Mesenchymal stem cell (in vitro differentiated cells and primary cell): ENCODE data around the gene CHST1.

Source experiments
- DNase-seq: peaks from one replicate; pipeline ENCODE4 v3.0.0-alpha.2; 2013
- H2AFZ ChIP-seq: one replicate; pipeline ENCODE4 v1.6.1; 2013; ENCODE audit warnings: low read depth, mild to moderate bottlenecking, control low read depth, inconsistent platforms, low read length, moderate library complexity
- H2AK5ac ChIP-seq: 2 replicates; pipeline ENCODE4 v1.6.1; 2013; ENCODE audit warnings: low read length, moderate library complexity, mild to moderate bottlenecking, inconsistent platforms; ENCODE audit not compliant: severe bottlenecking
- H2BK120ac ChIP-seq: one replicate; pipeline ENCODE4 v1.6.1; 2013; ENCODE audit warnings: low read depth, mild to moderate bottlenecking, inconsistent platforms, low read length, moderate library complexity
- H2BK12ac ChIP-seq, 2 experiments: one replicate each; pipeline ENCODE4 v1.6.1; 2013; ENCODE audit warnings: inconsistent platforms in 2 of 2, low read length in 2 of 2, mild to moderate bottlenecking in 2 of 2, moderate library complexity in 2 of 2, control low read depth in 1 of 2
- H2BK15ac ChIP-seq: one replicate; pipeline ENCODE4 v1.6.1; 2013; ENCODE audit warnings: mild to moderate bottlenecking, low read depth, inconsistent platforms; ENCODE audit not compliant: poor library complexity, severe bottlenecking
- H2BK5ac ChIP-seq: 2 replicates; pipeline ENCODE4 v1.6.1; 2013; ENCODE audit warnings: low read depth, mild to moderate bottlenecking, low read length, control low read depth, inconsistent platforms; ENCODE audit not compliant: poor library complexity, severe bottlenecking
- H3K14ac ChIP-seq, 2 experiments: one replicate each; pipeline ENCODE4 v1.6.1; 2013; ENCODE audit warnings: inconsistent platforms in 2 of 2, low read length in 2 of 2, control low read depth in 1 of 2, mild to moderate bottlenecking in 1 of 2, moderate library complexity in 1 of 2
- H3K18ac ChIP-seq, 2 experiments: one replicate each; pipeline ENCODE4 v1.6.1; 2013; ENCODE audit warnings: inconsistent platforms in 2 of 2, low read length in 2 of 2, control low read depth in 1 of 2, low read depth in 1 of 2, mild to moderate bottlenecking in 1 of 2
- H3K23ac ChIP-seq, 2 experiments: one replicate each; pipeline ENCODE4 v1.6.1; 2013; ENCODE audit warnings: inconsistent platforms in 2 of 2, low read length in 2 of 2, mild to moderate bottlenecking in 2 of 2, moderate library complexity in 2 of 2, control low read depth in 1 of 2
- H3K27ac ChIP-seq: 2 replicates; pipeline ENCODE4 v1.5.1; 2013; ENCODE audit warnings: mild to moderate bottlenecking, moderate library complexity, low read length, control low read depth, inconsistent platforms; ENCODE audit not compliant: poor library complexity, severe bottlenecking
- H3K27me3 ChIP-seq, 2 experiments: 2 replicates each; pipeline versions ENCODE4 v1.6.1 to v1.7.0; 2013; ENCODE audit warnings: low read length in 2 of 2, mild to moderate bottlenecking in 2 of 2, moderate library complexity in 2 of 2, control low read depth in 1 of 2, inconsistent platforms in 1 of 2; ENCODE audit not compliant: control insufficient read depth in 1 of 2, insufficient read depth in 1 of 2
- H3K36me3 ChIP-seq, 2 experiments: 2 replicates each; pipeline versions ENCODE4 v1.6.1 to v1.7.0; 2013; ENCODE audit warnings: low read length in 2 of 2, control low read depth in 1 of 2, inconsistent platforms in 1 of 2, low read depth in 1 of 2, mild to moderate bottlenecking in 1 of 2; ENCODE audit not compliant: insufficient read depth in 2 of 2, control insufficient read depth in 1 of 2
- H3K4ac ChIP-seq, 2 experiments: one replicate each; pipeline ENCODE4 v1.6.1; 2013; ENCODE audit warnings: inconsistent platforms in 2 of 2, low read length in 2 of 2, mild to moderate bottlenecking in 2 of 2, moderate library complexity in 2 of 2, control low read depth in 1 of 2, low read depth in 1 of 2
- H3K4me1 ChIP-seq: 2 replicates; pipeline ENCODE4 v1.6.1; 2013; ENCODE audit warnings: low read depth, low read length, control low read depth; ENCODE audit not compliant: control insufficient read depth, insufficient read depth
- H3K4me2 ChIP-seq: 2 replicates; pipeline ENCODE4 v1.6.1; 2013; ENCODE audit warnings: low read length, mild to moderate bottlenecking, inconsistent platforms; ENCODE audit not compliant: poor library complexity, severe bottlenecking
- H3K4me3 ChIP-seq, 2 experiments: 2 replicates each; pipeline versions ENCODE4 v1.5.1 to v1.7.0; 2013; ENCODE audit warnings: low read length in 2 of 2, mild to moderate bottlenecking in 2 of 2, control low read depth in 1 of 2, low read depth in 1 of 2; ENCODE audit not compliant: insufficient read depth in 1 of 2
- H3K79me1 ChIP-seq: replicated peaks from 2 replicates; pipeline ENCODE4 v1.6.1; 2013; ENCODE audit warnings: mild to moderate bottlenecking, control low read depth, low read length, inconsistent platforms; ENCODE audit not compliant: poor library complexity, severe bottlenecking
- H3K9ac ChIP-seq: 2 replicates; pipeline ENCODE4 v1.7.0; 2013; ENCODE audit warnings: mild to moderate bottlenecking, low read length, moderate library complexity
- H3K9me3 ChIP-seq: 2 replicates; pipeline ENCODE4 v1.7.0; 2013; ENCODE audit warnings: mild to moderate bottlenecking, low read length; ENCODE audit not compliant: control insufficient read depth
- H4K8ac ChIP-seq: one replicate; pipeline ENCODE4 v1.6.1; 2013; ENCODE audit warnings: inconsistent platforms, mild to moderate bottlenecking, low read length, moderate library complexity
- H4K91ac ChIP-seq: one replicate; pipeline ENCODE4 v1.6.1; 2013; ENCODE audit warnings: mild to moderate bottlenecking, low read length, inconsistent platforms
- WGBS: methylation state at CpG from one replicate; pipeline ENCODE4 v1.1.7; 2013; ENCODE audit warnings: mixed read lengths; 5-methylcytosine and 5-hydroxymethylcytosine counted together

Gene CHST1

GRCh38 chr11:45614196-45614828 lies 51.1 kb downstream of the CHST1 start:
- 60% methylated on average over 6 of the region's 6 CpGs for WGBS

GRCh38 chr11:45610627-45611026 lies 54.8 kb downstream of the CHST1 start:
- 80% methylated on average over 2 of the region's 3 CpGs for WGBS
- DNase-seq, result no peak
- H3K36me3 ChIP-seq, result no peaks in the 10 kb centered on the region

More at GRCh38 chr11:45614196-45614828, 51.1 kb downstream of the CHST1 start:
- H3K27me3 ChIP-seq, result peaks cover 51 to 75% of the 10 kb centered on the region in 2 experiments
- no peak overlapping the region for H3K18ac ChIP-seq
- no peak overlapping the region for H3K4me2 ChIP-seq
- no peaks in the 10 kb centered on the region for H3K4me1 ChIP-seq
- H4K8ac ChIP-seq, result no peak overlapping the region
- no peak overlapping the region for H4K91ac ChIP-seq
- H3K9me3 ChIP-seq, result peaks cover 7% of the 10 kb centered on the region
- H3K36me3 ChIP-seq, result no peaks in the 10 kb centered on the region
- no peak overlapping the region for H3K27ac ChIP-seq
- no peak overlapping the region for H2BK120ac ChIP-seq
- H3K4me3 ChIP-seq, result no peak overlapping the region
- no peak for DNase-seq
- H3K9ac ChIP-seq, result no peak overlapping the region
- H2AK5ac ChIP-seq, result no peak overlapping the region
- H3K14ac ChIP-seq, result no peak overlapping the region
- H2BK12ac ChIP-seq, result no peak overlapping the region
- no peak overlapping the region for H2AFZ ChIP-seq
- no peak overlapping the region for H3K4ac ChIP-seq
- H2BK5ac ChIP-seq, result no peak overlapping the region
- no peak overlapping the region for H3K23ac ChIP-seq
- no peaks in the 10 kb centered on the region for H3K79me1 ChIP-seq
- H2BK15ac ChIP-seq, result no peak overlapping the region

GRCh38 chr11:45609902-45610301 lies 55.5 kb downstream of the CHST1 start:
- no peak overlapping the region for H2BK15ac ChIP-seq
- H3K27ac ChIP-seq, result no peak overlapping the region
- no peak overlapping the region for H2AK5ac ChIP-seq
- no peak overlapping the region for H4K91ac ChIP-seq
- no peak overlapping the region for H2BK120ac ChIP-seq
- no peak overlapping the region for H3K9ac ChIP-seq
- peaks cover 19% of the 10 kb centered on the region for H3K4me1 ChIP-seq
- H3K27me3 ChIP-seq, result peaks cover 32 to 82% of the 10 kb centered on the region in 2 experiments
- H2AFZ ChIP-seq, result no peak overlapping the region
- no peak overlapping the region for H2BK12ac ChIP-seq
- no peak overlapping the region for H3K4me2 ChIP-seq
- H3K23ac ChIP-seq, result no peak overlapping the region
- no peaks in the 10 kb centered on the region for H3K36me3 ChIP-seq
- no peak overlapping the region for H3K18ac ChIP-seq
- WGBS, result 8% methylated on average over 2 of the region's 2 CpGs
- peaks cover 7% of the 10 kb centered on the region for H3K9me3 ChIP-seq
- H3K4me3 ChIP-seq, result no peak overlapping the region
- DNase-seq, result no peak
- H3K79me1 ChIP-seq, result no peaks in the 10 kb centered on the region
- no peak overlapping the region for H3K4ac ChIP-seq
- no peak overlapping the region for H2BK5ac ChIP-seq
- H3K14ac ChIP-seq, result no peak overlapping the region
- H4K8ac ChIP-seq, result no peak overlapping the region

More at GRCh38 chr11:45610627-45611026, 54.8 kb downstream of the CHST1 start:
- Histone ChIP-seq H3K4me2 (no peak overlapping the region), H3K4me3 (no peak overlapping the region), H3K14ac (no peak overlapping the region), H3K79me1 (no peaks in the 10 kb centered on the region), H2BK120ac (no peak overlapping the region), H2BK15ac (no peak overlapping the region), H2BK12ac (no peak overlapping the region), H3K18ac (no peak overlapping the region), H3K27me3 (peaks cover 31 to 86% of the 10 kb centered on the region in 2 experiments), H2AFZ (no peak overlapping the region), H3K9ac (no peak overlapping the region), H3K23ac (no peak overlapping the region), H2AK5ac (no peak overlapping the region), H4K91ac (no peak overlapping the region), H3K9me3 (peaks cover 7% of the 10 kb centered on the region), H3K4ac (no peak overlapping the region), H2BK5ac (no peak overlapping the region), H4K8ac (no peak overlapping the region), H3K4me1 (peaks cover 19% of the 10 kb centered on the region), H3K27ac (no peak overlapping the region)

- Histone ChIP-seq H3K4ac (no peak overlapping the region), H4K8ac (no peak overlapping the region), H3K23ac (no peak overlapping the region), H3K4me3 (no peak overlapping the region), H3K9ac (no peak overlapping the region), H2AFZ (no peak overlapping the region), H3K4me2 (no peak overlapping the region), H3K79me1 (no peaks in the 10 kb centered on the region), H3K36me3 (no peaks in the 10 kb centered on the region), H2BK15ac (no peak overlapping the region), H3K27ac (no peak overlapping the region), H3K9me3 (peaks cover 7% of the 10 kb centered on the region), H3K14ac (no peak overlapping the region), H2AK5ac (no peak overlapping the region), H2BK120ac (no peak overlapping the region), H4K91ac (no peak overlapping the region), H2BK5ac (no peak overlapping the region), H3K4me1 (peaks cover 19% of the 10 kb centered on the region), H3K18ac (no peak overlapping the region), H2BK12ac (no peak overlapping the region), H3K27me3 (peaks cover 34 to 84% of the 10 kb centered on the region in 2 experiments)
- 90% methylated on average over 2 of the region's 3 CpGs for WGBS
- DNase-seq, result no peak
Observed at GRCh38 chr11:45609337-45609736, 56.1 kb downstream of the CHST1 start.
